Ovary (tissue), 3 donors: Measurements from ENCODE around the gene MST1R.

ENCODE experiments used
- EP300 ChIP-seq: sonication (generic); formaldehyde crosslinking; IDR thresholded peaks from one replicate; pipeline ENCODE4 v1.6.1; 2017; ENCODE audit warnings: antibody characterized with exemption
- POLR2A ChIP-seq: fragments of 450-650 bp; IDR thresholded peaks from one replicate; pipeline ENCODE4 v1.6.1; 2017; ENCODE audit warnings: antibody characterized with exemption, mild to moderate bottlenecking, moderate library complexity
- TF ChIP-seq, protein P1 (sequence below), 3 donors: fragments of 450-650 bp in 2 of 3; fragments of 200-600 bp in 1 of 3; IDR thresholded peaks; one replicate each; pipeline versions ENCODE4 v1.5.1 to v1.8.0; 2016 to 2022; ENCODE audit warnings: antibody characterized with exemption in 3 of 3, mild to moderate bottlenecking in 1 of 3
- donor health status: DM: no; HTN: no; CAD: no.

DNA sequence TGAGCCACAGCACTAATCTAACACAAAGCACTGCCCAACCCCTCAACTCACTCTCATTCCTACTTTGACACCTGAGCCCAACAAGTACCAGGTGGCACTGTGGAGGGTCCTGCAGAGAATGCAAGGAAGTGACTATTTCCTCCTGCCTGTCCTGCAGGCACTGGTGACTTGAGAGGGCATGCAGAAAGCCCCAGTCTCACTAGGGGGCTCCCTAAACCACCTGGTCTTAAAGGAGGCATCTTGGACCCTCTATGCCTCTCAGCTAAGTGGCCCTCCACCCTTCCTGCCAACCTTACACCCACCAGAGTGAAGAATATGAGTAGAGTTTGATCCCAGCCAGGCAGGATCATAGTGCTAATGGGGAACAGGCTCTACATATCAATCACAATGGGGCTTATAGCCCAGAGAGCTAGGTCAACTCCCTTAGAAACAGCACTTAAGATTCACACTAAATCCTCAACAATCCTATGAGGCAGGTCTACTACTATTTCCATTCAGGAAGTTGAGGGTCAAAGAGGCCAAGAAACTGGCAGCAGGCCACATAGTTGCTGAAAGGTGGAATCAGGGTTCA lies 62.5 kb downstream of the MST1R start:
- TF ChIP-seq POLR2A (no peak), EP300 (no peak)
- TF ChIP-seq, protein P1, sequence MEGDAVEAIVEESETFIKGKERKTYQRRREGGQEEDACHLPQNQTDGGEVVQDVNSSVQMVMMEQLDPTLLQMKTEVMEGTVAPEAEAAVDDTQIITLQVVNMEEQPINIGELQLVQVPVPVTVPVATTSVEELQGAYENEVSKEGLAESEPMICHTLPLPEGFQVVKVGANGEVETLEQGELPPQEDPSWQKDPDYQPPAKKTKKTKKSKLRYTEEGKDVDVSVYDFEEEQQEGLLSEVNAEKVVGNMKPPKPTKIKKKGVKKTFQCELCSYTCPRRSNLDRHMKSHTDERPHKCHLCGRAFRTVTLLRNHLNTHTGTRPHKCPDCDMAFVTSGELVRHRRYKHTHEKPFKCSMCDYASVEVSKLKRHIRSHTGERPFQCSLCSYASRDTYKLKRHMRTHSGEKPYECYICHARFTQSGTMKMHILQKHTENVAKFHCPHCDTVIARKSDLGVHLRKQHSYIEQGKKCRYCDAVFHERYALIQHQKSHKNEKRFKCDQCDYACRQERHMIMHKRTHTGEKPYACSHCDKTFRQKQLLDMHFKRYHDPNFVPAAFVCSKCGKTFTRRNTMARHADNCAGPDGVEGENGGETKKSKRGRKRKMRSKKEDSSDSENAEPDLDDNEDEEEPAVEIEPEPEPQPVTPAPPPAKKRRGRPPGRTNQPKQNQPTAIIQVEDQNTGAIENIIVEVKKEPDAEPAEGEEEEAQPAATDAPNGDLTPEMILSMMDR (IDR thresholded peaks at IDR 0.05): no peak
